K562 (cell line): ENCODE results near the gene BAIAP3. TPM values are rescaled to one million over a fixed set of nuclear protein-coding genes. Genes with fewer than 3 reads are reported as not detected.
A peak's percentile ranks its signal among the peaks of the same experiment; 100 is the strongest.

ENCODE experiments used
- ATAC-seq: fragments of 200-7000 bp; cut with Tn5 transposase; 3 replicates; pipeline ENCODE4 v1.9.1; 2020; ENCODE audit warnings: moderate library complexity
- BruUV-seq: library from RNA; stranded (reverse); fragments of 400-500 nt; replicated peaks from 2 replicates; lab custom pipeline; 2021; lab: Mats Ljungman, UMichigan
- CTCF ChIA-PET: fragments of 300-600 bp; formaldehyde crosslinking; extraction: SDS; loops from one replicate; lab custom pipeline; 2021; ENCODE audit warnings: low intra/inter-chr PET ratio; lab: Yijun Ruan, JAX
- POLR2A ChIA-PET: fragments of 300-600, 350-650 bp; sonication (Branson Sonifier 250); formaldehyde crosslinking; extraction: SDS; loops from one replicate; lab custom pipeline; 2021; ENCODE audit warnings: antibody characterized with exemption, inconsistent platforms; lab: Yijun Ruan, JAX
- DNase-seq, 4 experiments: peaks; one replicate each; pipeline versions ENCODE4 v3.0.0 to v3.0.0-alpha.2; 2011 to 2018; ENCODE audit warnings: low spot score in 3 of 4, mixed read lengths in 3 of 4; ENCODE audit errors: extremely low read depth in 1 of 4
- FAIRE-seq: peaks from 2 replicates; lab custom pipeline; 2011; peaks lifted over from hg19 to GRCh38; lab: Jason Lieb, UNC
- H2AFZ ChIP-seq: 2 replicates; pipeline ENCODE4 v1.6.0; 2011; ENCODE audit warnings: low read depth, low read length, control low read depth, inconsistent platforms
- H3K27ac ChIP-seq: fragments of 200-600 bp; 3 replicates; pipeline ENCODE4 v1.8.0; 2011; ENCODE audit warnings: low read depth, mild to moderate bottlenecking, control low read depth, inconsistent platforms, low read length, moderate library complexity, mixed read lengths; ENCODE audit errors: extremely low read depth
- H3K27me3 ChIP-seq, 2 experiments: fragments of 300-600 bp in 1 of 2; 2 replicates in 1 of 2; 3 replicates in 1 of 2; pipeline versions ENCODE4 v1.6.0 to v1.8.0; 2011; ENCODE audit warnings: inconsistent platforms in 2 of 2, low read length in 2 of 2, mild to moderate bottlenecking in 1 of 2, mixed read lengths in 1 of 2, moderate library complexity in 1 of 2; ENCODE audit not compliant: control insufficient read depth in 2 of 2, insufficient read depth in 2 of 2
- H3K36me3 ChIP-seq: fragments of 300-600 bp; 3 replicates; pipeline ENCODE4 v1.8.0; 2011; ENCODE audit warnings: mild to moderate bottlenecking, low read length, inconsistent platforms; ENCODE audit not compliant: control insufficient read depth, insufficient read depth
- H3K4me1 ChIP-seq, 2 experiments: fragments of 200-600 bp in 1 of 2; replicated peaks in 1 of 2; 2 replicates in 1 of 2; 3 replicates in 1 of 2; pipeline versions ENCODE4 v1.5.1 to v1.8.0; 2011; ENCODE audit warnings: inconsistent platforms in 2 of 2, low read length in 2 of 2, mild to moderate bottlenecking in 1 of 2, mixed read lengths in 1 of 2, moderate library complexity in 1 of 2; ENCODE audit not compliant: control insufficient read depth in 2 of 2, insufficient read depth in 2 of 2
- H3K4me2 ChIP-seq: 2 replicates; pipeline ENCODE4 v1.6.1; 2011; ENCODE audit warnings: low read length, control low read depth, inconsistent platforms, mixed read lengths; ENCODE audit not compliant: insufficient read depth
- H3K4me3 ChIP-seq: fragments of 200-600 bp; sonication (generic), shearing (Covaris generic); 2 replicates; pipeline ENCODE4 v1.5.1; 2016; ENCODE audit warnings: control low read depth, inconsistent platforms
- H3K79me2 ChIP-seq: fragments of 200-600 bp; 3 replicates; pipeline ENCODE4 v1.8.0; 2011; ENCODE audit warnings: low read length, inconsistent platforms; ENCODE audit not compliant: control insufficient read depth, insufficient read depth
- H3K9ac ChIP-seq, 2 experiments: 2 replicates each; pipeline versions ENCODE4 v1.6.0 to v1.6.1; 2011; ENCODE audit warnings: low read depth in 2 of 2, low read length in 2 of 2, control low read depth in 1 of 2, inconsistent platforms in 1 of 2, mild to moderate bottlenecking in 1 of 2, mixed read lengths in 1 of 2; ENCODE audit not compliant: insufficient read depth in 1 of 2
- H3K9me1 ChIP-seq: one replicate; pipeline ENCODE4 v1.6.0; 2011; ENCODE audit warnings: inconsistent platforms, mild to moderate bottlenecking, low read length, moderate library complexity; ENCODE audit not compliant: control insufficient read depth, insufficient read depth
- H3K9me3 ChIP-seq: replicated peaks from 2 replicates; pipeline ENCODE4 v1.5.1; 2011; ENCODE audit warnings: low read depth, low read length, inconsistent platforms; ENCODE audit not compliant: control insufficient read depth, insufficient read depth
- H4K20me1 ChIP-seq: replicated peaks from 2 replicates; pipeline ENCODE4 v1.6.1; 2011; ENCODE audit warnings: low read length, inconsistent platforms, mixed read lengths; ENCODE audit not compliant: control insufficient read depth, insufficient read depth
- CC2D1A ChIP-seq: fragments of 450-650 bp; IDR thresholded peaks from 2 replicates; pipeline ENCODE4 v1.6.1; 2017; ENCODE audit warnings: mild to moderate bottlenecking
- HNRNPLL ChIP-seq: fragments of 200-400 bp; formaldehyde crosslinking; IDR thresholded peaks from 2 replicates; pipeline ENCODE4 v1.6.1; 2017; ENCODE audit warnings: low read length, low read depth, mild to moderate bottlenecking; ENCODE audit not compliant: poor library complexity, severe bottlenecking
- RFX1 ChIP-seq: fragments of 450-650 bp; IDR thresholded peaks from 2 replicates; pipeline ENCODE4 v1.6.1; 2016; ENCODE audit warnings: mild to moderate bottlenecking, moderate library complexity
- ZBTB7A ChIP-seq: IDR thresholded peaks from 2 replicates; pipeline ENCODE4 v1.6.1; 2011; ENCODE audit warnings: low read depth, mild to moderate bottlenecking, low read length, moderate library complexity, borderline replicate concordance; ENCODE audit not compliant: control insufficient read depth
- WGBS: fragments of 100-300 bp; shearing (Covaris generic); methylation state at CpG from one replicate; pipeline ENCODE4 v1.1.6; 2016; ENCODE audit warnings: low coverage, mixed read lengths; ENCODE audit not compliant: insufficient coverage; ENCODE audit errors: missing lambda C conversion rate; 5-methylcytosine and 5-hydroxymethylcytosine counted together
- in situ Hi-C: fragments of 300-500 bp; cut with MboI; formaldehyde crosslinking; loops from 4 replicates; pipeline ENCODE4 v1.15.0; 2018; ENCODE audit warnings: inconsistent platforms, mixed read lengths
- intact Hi-C: fragments of 100-400 bp; cut with micrococcal nuclease; formaldehyde crosslinking; loops from 2 replicates; pipeline ENCODE4 v1.14.2; 2022
- polyA plus RNA-seq, 8 experiments: library from polyadenylated mRNA; depleted of rRNA in 4 of 8; stranded (reverse) in 5 of 8; unstranded in 3 of 8; fragments of >200 nt; fragmentation: Nextera tagmentation in 2 of 8; fragmentation: Illumina TruSeq in 1 of 8; extraction: Ambion mirVana in 2 of 8; extraction: Trizol in 1 of 8; gene quantifications; 2 replicates each; pipeline versions ENCODE4 v1.2.1 to v1.2.3, GENCODE V29; 2011 to 2014; ENCODE audit warnings: inconsistent platforms in 1 of 8, missing spikeins in 1 of 8
- total RNA-seq, 7 experiments: library from RNA; depleted of rRNA in 6 of 7; stranded (reverse); fragments of >200 nt in 6 of 7; fragmentation: Illumina TruSeq in 2 of 7; extraction: Trizol in 2 of 7; gene quantifications; 2 replicates each; pipeline versions ENCODE4 v1.2.1 to v1.2.3, GENCODE V29; 2011 to 2021; ENCODE audit warnings: low replicate concordance in 1 of 7
- TF ChIP-seq, protein P1 (sequence below), 3 experiments: IDR thresholded peaks in 2 of 3; conservative IDR thresholded peaks in 1 of 3; 2 replicates each; pipeline ENCODE4 v1.5.1; 2011 to 2012; ENCODE audit warnings: low read length in 3 of 3, mild to moderate bottlenecking in 3 of 3, control low read depth in 2 of 3, improper control_type of control experiment in 1 of 3, inconsistent platforms in 1 of 3, low read depth in 1 of 3, mixed read lengths in 1 of 3, moderate library complexity in 1 of 3; ENCODE audit not compliant: insufficient read depth in 2 of 3

Gene BAIAP3
- total and polyA plus RNA-seq, 9 of the 15 experiments (the other 6 are each of a cell fraction or from before 2014, with no cell fraction given), result 0.03 to 4.5 (median 0.57) TPM; not detected in 1

DNA sequence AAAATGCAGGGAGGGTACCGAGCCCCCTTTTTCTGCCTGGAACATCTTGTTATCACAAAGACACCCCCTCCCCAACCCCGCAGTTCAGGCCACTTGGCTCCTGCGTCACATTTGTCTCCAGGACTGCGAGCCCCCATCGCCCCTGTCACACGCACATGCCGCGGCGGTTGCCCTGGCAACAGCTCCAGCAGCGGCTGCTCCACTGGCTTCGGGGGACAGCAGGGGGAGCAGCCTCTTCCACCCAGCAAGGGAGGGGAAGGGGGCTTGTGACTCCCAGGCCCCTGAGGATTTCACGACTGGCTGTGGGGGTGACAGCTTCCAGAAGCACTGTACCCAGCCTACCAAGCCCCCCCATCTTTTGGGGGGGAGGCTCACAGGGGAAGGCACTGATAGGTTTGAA, 2.6 kb downstream of the BAIAP3 start:
- Histone ChIP-seq H3K4me2 (no peak overlapping the region), H3K27me3 (peaks cover 6 to 19% of the 10 kb centered on the region in 2 experiments; a peak in 3 of 5 replicates), H3K4me3 (no peak overlapping the region), H4K20me1 (0 out of 2 replicates have a peak, but pooled peaks cover 9% of the 10 kb centered on the region), H3K9me3 (no peaks in the 10 kb centered on the region), H3K79me2 (no peaks in the 10 kb centered on the region), H3K36me3 (no peaks in the 10 kb centered on the region), H3K4me1 (peaks cover 17 to 91% of the 10 kb centered on the region in 2 experiments), H2AFZ (no peak overlapping the region), H3K27ac (no peak overlapping the region), H3K9ac (no peak overlapping the region), H3K9me1 (no peaks in the 10 kb centered on the region)
- ATAC-seq (no peak), DNase-seq (no peak), FAIRE-seq (no peak)
- peak; percentile 99 for TF ChIP-seq HNRNPLL
- peak; percentile 39; the same call in 1 of the 2 replicates for TF ChIP-seq ZBTB7A
- TF ChIP-seq, protein P1, sequence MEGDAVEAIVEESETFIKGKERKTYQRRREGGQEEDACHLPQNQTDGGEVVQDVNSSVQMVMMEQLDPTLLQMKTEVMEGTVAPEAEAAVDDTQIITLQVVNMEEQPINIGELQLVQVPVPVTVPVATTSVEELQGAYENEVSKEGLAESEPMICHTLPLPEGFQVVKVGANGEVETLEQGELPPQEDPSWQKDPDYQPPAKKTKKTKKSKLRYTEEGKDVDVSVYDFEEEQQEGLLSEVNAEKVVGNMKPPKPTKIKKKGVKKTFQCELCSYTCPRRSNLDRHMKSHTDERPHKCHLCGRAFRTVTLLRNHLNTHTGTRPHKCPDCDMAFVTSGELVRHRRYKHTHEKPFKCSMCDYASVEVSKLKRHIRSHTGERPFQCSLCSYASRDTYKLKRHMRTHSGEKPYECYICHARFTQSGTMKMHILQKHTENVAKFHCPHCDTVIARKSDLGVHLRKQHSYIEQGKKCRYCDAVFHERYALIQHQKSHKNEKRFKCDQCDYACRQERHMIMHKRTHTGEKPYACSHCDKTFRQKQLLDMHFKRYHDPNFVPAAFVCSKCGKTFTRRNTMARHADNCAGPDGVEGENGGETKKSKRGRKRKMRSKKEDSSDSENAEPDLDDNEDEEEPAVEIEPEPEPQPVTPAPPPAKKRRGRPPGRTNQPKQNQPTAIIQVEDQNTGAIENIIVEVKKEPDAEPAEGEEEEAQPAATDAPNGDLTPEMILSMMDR (IDR thresholded peaks at IDR 0.05 in 2 of 3, conservative IDR thresholded peaks at IDR 0.05 in 1 of 3; ENCODE audit: insufficient read depth in 2 of 3, low read depth in 1 of 3, low read length in 3 of 3), result 0 out of 6 replicates have a peak, but pooled peaks of 1 of the 3 experiments have one; percentile 18
- TF ChIP-seq CC2D1A, result no peak
- TF ChIP-seq RFX1, result peak; percentile 89
- ChIA-PET POLR2A (interaction anchor here (0.6 to 1.4 kb wide), 6 partner anchors 10 to 43 kb away, joined by 3 to 8 read pairs (median 3); no protein-coding TSS in a partner anchor), CTCF (no interaction called here)
- no TSS peak for BruUV-seq
- WGBS, result 0% methylated on average over 12 of the region's 12 CpGs
- intact Hi-C loops (no loop called here), in situ Hi-C loops (no loop called here)
